Parathyroid adenoma (tissue), 2 donors: Measurements from ENCODE around the gene NCLN.
"Not testable (repeated sequence)": the region's sequence is repeated elsewhere in the genome, so short reads cannot be mapped to it uniquely, and the experiment has no call there.

Source experiments
- H2AFZ ChIP-seq: fragments of 300-600 bp; sonication (generic); one replicate; pipeline ENCODE4 v1.7.0; 2017; ENCODE audit warnings: antibody characterized with exemption, mild to moderate bottlenecking
- H3K27ac ChIP-seq: fragments of 300-600 bp; sonication (generic); one replicate; pipeline ENCODE4 v1.7.0; 2017
- H3K27me3 ChIP-seq: fragments of 300-600 bp; sonication (generic); one replicate; pipeline ENCODE4 v1.7.0; 2017; ENCODE audit warnings: low read length; ENCODE audit not compliant: control insufficient read depth, insufficient read depth
- H3K36me3 ChIP-seq: fragments of 300-600 bp; sonication (generic); one replicate; pipeline ENCODE4 v1.7.0; 2017; ENCODE audit warnings: low read length; ENCODE audit not compliant: control insufficient read depth, insufficient read depth
- H3K4me1 ChIP-seq: fragments of 300-600 bp; sonication (generic); one replicate; pipeline ENCODE4 v1.7.0; 2017; ENCODE audit warnings: control low read depth
- H3K4me2 ChIP-seq: fragments of 300-600 bp; sonication (generic); one replicate; pipeline ENCODE4 v1.7.0; 2017; ENCODE audit warnings: low read length
- H3K4me3 ChIP-seq: fragments of 300-600 bp; sonication (generic); one replicate; pipeline ENCODE4 v1.7.0; 2017; ENCODE audit warnings: low read depth, low read length
- H3K79me2 ChIP-seq: fragments of 300-600 bp; sonication (generic); one replicate; pipeline ENCODE4 v1.7.0; 2017; ENCODE audit warnings: control low read depth
- H3K9ac ChIP-seq: fragments of 300-600 bp; sonication (generic); one replicate; pipeline ENCODE4 v1.7.0; 2017; ENCODE audit warnings: mild to moderate bottlenecking
- H3K9me3 ChIP-seq: fragments of 300-600 bp; sonication (generic); one replicate; pipeline ENCODE4 v1.7.0; 2017; ENCODE audit warnings: low read length; ENCODE audit not compliant: control insufficient read depth
- TF ChIP-seq, protein P1 (sequence below): fragments of 300-600 bp; sonication (generic); IDR thresholded peaks from one replicate; pipeline ENCODE4 v1.7.0; 2017; ENCODE audit warnings: antibody characterized with exemption, mild to moderate bottlenecking
- donor health status: primary hyperparathyroidism.

The NCLN gene

DNA sequence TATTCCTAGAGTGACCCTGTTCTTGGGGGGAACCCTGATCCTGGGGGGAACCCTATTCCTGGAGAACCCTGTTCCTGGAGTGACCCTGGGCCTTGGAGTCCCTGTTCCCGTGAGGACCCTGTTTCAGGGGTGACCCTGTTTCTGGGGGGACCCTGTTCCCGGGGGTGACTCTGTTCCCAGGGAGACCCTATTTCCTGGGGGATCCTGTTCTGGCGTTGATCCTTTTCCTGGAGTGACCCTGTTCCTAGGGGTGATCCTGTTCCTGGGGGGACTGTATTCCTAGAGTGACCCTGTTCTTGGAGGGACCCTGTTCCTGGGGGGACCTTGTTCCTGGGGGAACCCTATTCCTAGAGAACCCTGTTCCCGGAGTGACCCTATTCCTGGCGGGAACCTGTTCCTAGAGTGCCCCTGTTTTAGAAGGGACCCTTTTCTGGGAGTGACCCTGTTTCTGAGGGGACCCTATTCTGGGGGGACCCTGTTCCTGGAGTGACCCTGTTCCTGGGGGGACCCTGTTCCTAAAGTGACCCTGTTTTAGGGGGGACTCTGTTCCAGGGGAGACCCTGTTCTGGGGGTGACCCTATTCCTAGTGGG, 34.9 kb upstream of the NCLN start:
- Histone ChIP-seq H3K36me3 (no peaks in the 10 kb centered on the region), H3K27ac (no peak overlapping the region), H3K4me3 (no peak overlapping the region), H3K4me1 (peaks cover 7% of the 10 kb centered on the region), H3K4me2 (no peak overlapping the region), H2AFZ (no peak overlapping the region), H3K9me3 (no peaks in the 10 kb centered on the region), H3K79me2 (no peaks in the 10 kb centered on the region), H3K9ac (no peak overlapping the region), H3K27me3 (no peaks in the 10 kb centered on the region)
- TF ChIP-seq, protein P1, sequence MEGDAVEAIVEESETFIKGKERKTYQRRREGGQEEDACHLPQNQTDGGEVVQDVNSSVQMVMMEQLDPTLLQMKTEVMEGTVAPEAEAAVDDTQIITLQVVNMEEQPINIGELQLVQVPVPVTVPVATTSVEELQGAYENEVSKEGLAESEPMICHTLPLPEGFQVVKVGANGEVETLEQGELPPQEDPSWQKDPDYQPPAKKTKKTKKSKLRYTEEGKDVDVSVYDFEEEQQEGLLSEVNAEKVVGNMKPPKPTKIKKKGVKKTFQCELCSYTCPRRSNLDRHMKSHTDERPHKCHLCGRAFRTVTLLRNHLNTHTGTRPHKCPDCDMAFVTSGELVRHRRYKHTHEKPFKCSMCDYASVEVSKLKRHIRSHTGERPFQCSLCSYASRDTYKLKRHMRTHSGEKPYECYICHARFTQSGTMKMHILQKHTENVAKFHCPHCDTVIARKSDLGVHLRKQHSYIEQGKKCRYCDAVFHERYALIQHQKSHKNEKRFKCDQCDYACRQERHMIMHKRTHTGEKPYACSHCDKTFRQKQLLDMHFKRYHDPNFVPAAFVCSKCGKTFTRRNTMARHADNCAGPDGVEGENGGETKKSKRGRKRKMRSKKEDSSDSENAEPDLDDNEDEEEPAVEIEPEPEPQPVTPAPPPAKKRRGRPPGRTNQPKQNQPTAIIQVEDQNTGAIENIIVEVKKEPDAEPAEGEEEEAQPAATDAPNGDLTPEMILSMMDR: no peak

DNA sequence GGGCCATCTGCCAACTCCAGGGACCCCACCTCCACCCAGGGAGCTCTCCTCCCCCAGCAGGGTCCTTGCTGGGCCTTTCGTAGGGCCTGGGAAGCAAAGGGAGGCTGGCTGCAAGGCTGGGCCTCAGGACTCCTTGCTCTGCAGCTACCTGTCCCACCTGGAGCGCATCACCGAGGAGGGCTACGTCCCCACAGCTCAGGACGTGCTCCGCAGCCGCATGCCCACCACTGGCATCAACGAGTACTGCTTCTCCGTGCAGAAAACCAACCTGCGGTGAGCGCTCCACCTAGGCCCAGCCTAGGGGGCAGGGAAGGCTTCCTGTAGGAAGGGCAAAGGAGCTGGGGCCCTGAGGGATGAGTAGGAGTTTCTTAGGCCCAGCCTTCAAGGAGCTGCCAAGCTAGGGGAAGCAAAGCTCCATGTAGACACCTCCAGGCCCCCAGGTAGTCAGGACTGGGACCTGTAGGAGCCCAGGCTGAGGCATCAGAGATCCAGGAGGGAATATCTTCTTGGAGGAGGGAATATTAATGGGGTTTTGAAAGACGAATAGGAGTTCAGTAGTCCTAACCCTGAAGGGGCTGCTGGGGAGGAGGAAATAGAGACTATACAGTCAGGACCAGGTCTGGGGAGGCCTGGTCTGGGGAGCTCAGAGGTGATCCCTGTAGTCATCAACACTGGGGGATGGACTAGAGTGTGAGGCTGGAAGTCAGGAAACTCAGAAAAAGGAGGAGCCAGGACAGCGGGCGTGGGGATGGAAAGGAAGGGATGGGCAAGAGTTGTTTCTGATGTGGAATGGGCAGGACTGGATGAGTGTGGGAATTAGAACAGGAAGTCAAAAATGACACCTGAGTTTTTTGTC, 33.9 kb upstream of the NCLN start:
- H3K27ac ChIP-seq: no peak overlapping the region
- H3K9ac ChIP-seq: no peak overlapping the region
- TF ChIP-seq, protein P1: no peak
- H3K27me3 ChIP-seq: no peaks in the 10 kb centered on the region
- H3K4me1 ChIP-seq: peaks cover 7% of the 10 kb centered on the region
- no peaks in the 10 kb centered on the region for H3K36me3 ChIP-seq
- H3K4me3 ChIP-seq: no peak overlapping the region
- no peaks in the 10 kb centered on the region for H3K79me2 ChIP-seq
- no peak overlapping the region for H3K4me2 ChIP-seq
- no peaks in the 10 kb centered on the region for H3K9me3 ChIP-seq
- H2AFZ ChIP-seq: no peak overlapping the region

DNA sequence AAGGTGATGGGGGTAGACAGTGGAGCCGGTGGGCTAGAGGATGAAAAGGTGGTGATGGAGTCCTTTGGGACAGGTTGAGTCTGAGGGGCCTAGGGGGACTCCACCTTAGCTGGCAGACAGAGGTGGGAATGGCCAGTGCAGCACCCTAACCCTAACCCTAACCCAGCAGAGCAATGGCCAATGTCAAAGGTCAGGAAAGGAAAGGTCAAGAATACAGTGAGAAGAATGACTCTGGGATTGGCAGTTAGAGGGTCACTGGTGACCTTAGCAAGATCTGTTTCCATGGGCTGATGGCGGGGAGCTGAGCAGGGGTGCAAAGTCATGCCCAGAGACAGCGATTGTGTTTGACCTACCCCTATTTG, 33.3 kb upstream of the NCLN start:
- H3K36me3 ChIP-seq: no peaks in the 10 kb centered on the region
- H3K4me3 ChIP-seq: no peak overlapping the region

DNA sequence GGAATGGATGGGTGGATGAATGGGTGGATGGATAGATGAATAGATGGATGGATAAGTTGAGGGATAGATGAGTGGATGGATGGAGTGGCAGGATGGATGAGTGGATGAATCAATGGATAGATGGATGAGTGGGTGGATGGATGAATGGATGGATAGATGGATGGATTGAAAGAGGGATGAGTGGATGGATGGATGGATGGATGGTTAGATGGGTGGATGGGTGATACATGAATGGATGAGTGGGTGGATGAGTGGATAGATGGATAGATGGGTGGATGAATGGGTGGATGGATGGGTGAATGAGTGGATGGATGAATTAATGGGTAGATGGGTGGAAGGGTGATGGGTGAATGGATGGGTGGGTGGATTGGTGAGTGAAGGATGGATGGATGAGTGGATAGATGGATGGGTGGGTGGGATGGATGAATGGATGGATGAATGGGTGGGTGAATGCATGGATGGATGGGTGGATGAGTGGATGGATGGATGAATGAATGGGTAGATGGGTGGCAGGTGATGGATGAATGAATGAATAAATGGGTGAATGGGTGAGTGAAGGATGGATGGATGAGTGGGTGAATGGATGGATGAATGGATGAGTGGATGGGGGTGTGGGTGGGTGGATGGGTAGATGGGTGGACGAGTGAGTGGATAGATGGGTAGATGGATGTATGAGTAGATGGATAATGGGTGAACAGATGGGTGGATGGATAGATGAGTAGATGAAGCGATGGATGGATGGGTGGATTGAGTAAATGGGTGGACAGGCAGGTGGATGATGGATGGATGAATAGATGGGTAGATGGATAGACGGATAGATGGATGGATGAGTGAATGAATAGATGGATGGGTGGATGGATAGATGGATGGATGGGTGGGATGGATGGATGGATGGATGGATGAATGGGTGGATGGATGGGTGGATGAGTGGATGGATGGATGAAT, 32.2 kb upstream of the NCLN start:
- no peaks in the 10 kb centered on the region for H3K27me3 ChIP-seq
- H3K9me3 ChIP-seq: no peaks in the 10 kb centered on the region
- H3K4me3 ChIP-seq: no peak overlapping the region
- no peaks in the 10 kb centered on the region for H3K79me2 ChIP-seq
- no peaks in the 10 kb centered on the region for H3K36me3 ChIP-seq
- H3K27ac ChIP-seq: no peak overlapping the region
- H2AFZ ChIP-seq: no peak overlapping the region
- no peak overlapping the region for H3K4me2 ChIP-seq
- no peak overlapping the region for H3K9ac ChIP-seq
- peaks cover 7% of the 10 kb centered on the region for H3K4me1 ChIP-seq
- TF ChIP-seq, protein P1: no peak

More for the DNA sequence above, 33.3 kb upstream of the NCLN start:
- H3K27me3 ChIP-seq: no peaks in the 10 kb centered on the region
- no peak overlapping the region for H3K4me2 ChIP-seq
- no peaks in the 10 kb centered on the region for H3K9me3 ChIP-seq
- TF ChIP-seq, protein P1: no peak
- no peaks in the 10 kb centered on the region for H3K79me2 ChIP-seq
- no peak overlapping the region for H3K27ac ChIP-seq
- no peak overlapping the region for H2AFZ ChIP-seq
- H3K9ac ChIP-seq: no peak overlapping the region
- peaks cover 7% of the 10 kb centered on the region for H3K4me1 ChIP-seq

DNA sequence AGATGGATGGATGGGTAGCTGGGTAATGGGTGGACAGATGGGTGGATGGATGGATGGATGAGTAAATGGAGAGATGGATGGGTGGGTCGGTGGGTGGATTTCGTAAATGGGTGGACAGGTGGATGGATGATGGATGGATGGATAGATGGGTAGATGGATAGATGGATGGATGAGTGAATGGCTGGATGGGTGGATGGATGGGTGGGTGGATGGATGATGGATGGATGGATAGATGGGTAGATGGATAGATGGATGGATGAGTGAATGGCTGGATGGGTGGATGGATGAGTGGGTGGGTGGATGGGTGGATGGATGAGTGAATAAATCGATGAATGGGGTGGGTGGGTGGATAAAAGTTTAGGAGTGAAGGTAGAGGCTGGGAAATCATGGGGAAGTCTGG, 31.3 kb upstream of the NCLN start:
- H3K4me2 ChIP-seq, H3K36me3 ChIP-seq, H3K4me1 ChIP-seq, H3K9me3 ChIP-seq, H3K4me3 ChIP-seq, H3K27me3 ChIP-seq, H3K9ac ChIP-seq, H3K79me2 ChIP-seq, H2AFZ ChIP-seq: not testable (repeated sequence)
- H3K27ac ChIP-seq: peak overlapping the region; percentile 39
